ENCODE results near the gene SIRPB2. TPM values are rescaled to one million over a fixed set of nuclear protein-coding genes. Genes with fewer than 3 reads are reported as not detected.

SIRPB2 gene
- total and polyA plus RNA-seq, 12 donors: 0.23 to 7.3 (median 1.2) TPM

GRCh38 chr20:1429143-1429728, 62.0 kb downstream of the SIRPB2 start:
- Histone ChIP-seq H3K4me1 (peaks cover 0 to 4% (median 0%) of the 10 kb centered on the region in 9 donors), H3K9me3 (no peaks in the 10 kb centered on the region), H3K36me3 (no peaks in the 10 kb centered on the region), H3K4me3 (no peak overlapping the region), H3K27ac (no peak overlapping the region), H3K27me3 (peaks cover 0 to 24% (median 4%) of the 10 kb centered on the region in 7 donors)
- ATAC-seq: no peak
- DNase-seq: no peak
- TF ChIP-seq CTCF (IDR thresholded peaks at IDR 0.05): no peak
- WGBS, 2 donors: 83% methylated on average over 4 of the region's 4 CpGs
- intact Hi-C loops (cut with DNase I): no loop called here

GRCh38 chr20:1427457-1428054, 63.7 kb downstream of the SIRPB2 start:
- no peaks in the 10 kb centered on the region for H3K36me3 ChIP-seq
- H3K9me3 ChIP-seq: no peaks in the 10 kb centered on the region
- intact Hi-C loops (cut with DNase I): no loop called here
- TF ChIP-seq CTCF (IDR thresholded peaks at IDR 0.05): no peak
- WGBS, 2 donors: 33 to 34% methylated on average over 3 of the region's 3 CpGs
- ATAC-seq (no peak), DNase-seq (no peak)
- H3K4me1 ChIP-seq: no peaks in the 10 kb centered on the region
- no peak overlapping the region for H3K4me3 ChIP-seq
- no peak overlapping the region for H3K27ac ChIP-seq
- peaks cover 0 to 34% (median 11%) of the 10 kb centered on the region in 7 donors for H3K27me3 ChIP-seq

DNA sequence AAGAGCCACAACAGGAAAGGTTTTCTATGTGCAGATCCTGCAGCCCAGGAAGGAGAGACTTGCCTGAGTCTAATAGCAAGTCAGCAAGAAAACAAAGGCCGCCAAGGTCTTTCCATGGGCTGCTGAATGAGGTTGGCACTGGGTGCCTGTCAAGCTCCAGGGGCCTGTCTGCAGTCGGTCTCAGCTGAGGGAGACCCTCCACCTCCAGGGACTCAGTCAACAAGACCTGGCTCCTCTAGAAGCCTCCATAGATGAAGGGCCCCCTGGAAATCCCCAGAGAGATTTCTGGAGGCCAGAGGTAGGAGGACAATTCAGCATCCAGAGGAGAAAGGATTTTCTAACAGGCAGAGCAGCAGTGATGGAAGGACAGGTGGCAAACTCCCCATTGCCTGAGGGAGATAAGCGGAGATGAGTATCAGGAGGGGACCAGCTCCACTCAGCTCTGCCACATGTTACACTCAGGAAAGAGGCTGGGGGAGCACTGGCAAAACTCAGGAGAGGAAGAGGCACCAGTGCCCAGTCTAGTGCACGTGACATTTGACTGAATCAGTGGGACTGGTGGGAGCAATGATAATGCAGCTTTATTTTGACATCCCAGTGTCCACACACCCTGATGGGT, 64.9 kb downstream of the SIRPB2 start:
- intact Hi-C loops (cut with DNase I): no loop called here
- H3K4me1 ChIP-seq: no peaks in the 10 kb centered on the region
- no peak for DNase-seq
- WGBS, 2 donors: 61 to 62% methylated on average over 4 of the region's 4 CpGs
- no peak for TF ChIP-seq CTCF (IDR thresholded peaks at IDR 0.05)
- H3K4me3 ChIP-seq: no peak overlapping the region
- no peak overlapping the region for H3K27ac ChIP-seq
- no peak for ATAC-seq
- H3K9me3 ChIP-seq: peaks cover 0 to 4% (median 0%) of the 10 kb centered on the region in 11 donors
- peaks cover 0 to 34% (median 11%) of the 10 kb centered on the region in 7 donors for H3K27me3 ChIP-seq
- no peaks in the 10 kb centered on the region for H3K36me3 ChIP-seq

Other genes with a start within 250 kb of the SIRPB2 start
- gene SNPH, start 225.1 kb downstream of the SIRPB2 start, total RNA-seq: 10 to 100 TPM in 6 of 10 donors, 1 to 10 TPM in 4; 6.0 to 14.3 (median 11.3) TPM
- 1 to 10 TPM; 1.5 to 4.8 TPM for gene SNPH, start 225.1 kb downstream of the SIRPB2 start, polyA plus RNA-seq
- 1 to 10 TPM in 9 of 10 donors, under 1 TPM in 1; 0.62 to 4.3 (median 1.8) TPM for gene SDCBP2, start 162.3 kb downstream of the SIRPB2 start, total RNA-seq
- 1 to 10 TPM; 2.7 to 4.2 TPM for gene SDCBP2, start 162.3 kb downstream of the SIRPB2 start, polyA plus RNA-seq
- gene FKBP1A, start 98.4 kb downstream of the SIRPB2 start, total RNA-seq: 100 to 1,000 TPM; 112 to 276 (median 140) TPM
- 100 to 1,000 TPM; 110 to 311 TPM for gene FKBP1A, start 98.4 kb downstream of the SIRPB2 start, polyA plus RNA-seq
- 10 to 100 TPM; 54.6 to 75.6 (median 63.8) TPM for gene NSFL1C, start 24.6 kb downstream of the SIRPB2 start, total RNA-seq
- 10 to 100 TPM; 39.4 to 46.9 TPM for gene NSFL1C, start 24.6 kb downstream of the SIRPB2 start, polyA plus RNA-seq
- under 1 TPM in 1 of 10 donors, not detected in 9; 0.23 TPM for gene SIRPD, start 66.3 kb upstream of the SIRPB2 start, total RNA-seq
- gene SIRPD, start 66.3 kb upstream of the SIRPB2 start, polyA plus RNA-seq: under 1 TPM in 1 of 2 donors, not detected in 1; 0.17 TPM
- 1 to 10 TPM in 5 of 10 donors, under 1 TPM in 4, not detected in 1; 0.37 to 6.9 (median 1.8) TPM for gene SIRPB1, start 128.6 kb upstream of the SIRPB2 start, total RNA-seq
- under 1 TPM; 0.14 to 0.37 TPM for gene SIRPB1, start 128.6 kb upstream of the SIRPB2 start, polyA plus RNA-seq
- 1 to 10 TPM in 1 of 10 donors, not detected in 9; 1.9 TPM for gene SIRPG, start 166.4 kb upstream of the SIRPB2 start, total RNA-seq
- under 1 TPM in 1 of 2 donors, not detected in 1; 0.10 TPM for gene SIRPG, start 166.4 kb upstream of the SIRPB2 start, polyA plus RNA-seq

Measured in heart right ventricle (tissue), 16 donors.